GM12878 (cell line): ENCODE data around the gene PSAP.

Experiments used
- ESRRA ChIP-seq: IDR thresholded peaks from 2 replicates; pipeline ENCODE4 v1.6.1; 2012; ENCODE audit warnings: mild to moderate bottlenecking, low read length, improper control_type of control experiment
- PBX3 ChIP-seq: IDR thresholded peaks from 2 replicates; pipeline ENCODE4 v1.6.1; 2011; ENCODE audit warnings: mild to moderate bottlenecking, low read depth, low read length, moderate library complexity; ENCODE audit not compliant: insufficient replicate concordance
- POLR2A ChIP-seq: IDR thresholded peaks from 2 replicates; pipeline ENCODE4 v1.6.1; 2011; ENCODE audit warnings: low read depth, mild to moderate bottlenecking, low read length
- RAD21 ChIP-seq: IDR thresholded peaks from 2 replicates; pipeline ENCODE4 v1.6.1; 2011; ENCODE audit warnings: mild to moderate bottlenecking, low read depth, low read length, moderate library complexity; ENCODE audit not compliant: insufficient read depth
- RUNX3 ChIP-seq: IDR thresholded peaks from 2 replicates; pipeline ENCODE4 v1.6.1; 2012; ENCODE audit warnings: low read length, inconsistent platforms
- TARDBP ChIP-seq: IDR thresholded peaks from 2 replicates; pipeline ENCODE4 v1.6.1; 2016; ENCODE audit warnings: borderline replicate concordance
- ZNF24 ChIP-seq: fragments of 450-650 bp; IDR thresholded peaks from 2 replicates; pipeline ENCODE4 v1.6.1; 2017; ENCODE audit warnings: antibody characterized with exemption, mild to moderate bottlenecking
- ZSCAN29 ChIP-seq: fragments of 450-650 bp; IDR thresholded peaks from 2 replicates; pipeline ENCODE4 v1.6.1; 2017; ENCODE audit warnings: mild to moderate bottlenecking, moderate library complexity

- TF ChIP-seq POLR2A (no peak), RUNX3 (no peak), TARDBP (no peak), PBX3 (no peak), ZSCAN29 (no peak), ZNF24 (no peak), ESRRA (no peak), RAD21 (no peak)
These were observed 45.0 kb downstream of the PSAP start for GRCh38 chr10:71805776-71806703.
